Liver (tissue), 3 donors: ENCODE data around the gene CD244.

Experiments used
- CTCF ChIP-seq: fragments of 150-350 bp; IDR thresholded peaks from 2 replicates; pipeline ENCODE4 v1.5.1; 2017; ENCODE audit warnings: improper control_type of control experiment, low read depth, low read length; ENCODE audit not compliant: missing input control
- JUND ChIP-seq, 2 donors: IDR thresholded peaks; 2 replicates each; pipeline ENCODE4 v1.6.1; 2016; ENCODE audit warnings: antibody characterized with exemption in 2 of 2
- TAF1 ChIP-seq: conservative IDR thresholded peaks from 2 replicates; pipeline ENCODE4 v1.6.1; 2016; ENCODE audit warnings: antibody characterized with exemption, mild to moderate bottlenecking
- donor health status: healthy.
- donor health status: healthy.

GRCh38 chr1:160874935-160875334, 12.2 kb upstream of the CD244 start:
- TF ChIP-seq CTCF (no peak), TAF1 (no peak), JUND (IDR thresholded peaks at IDR 0.05) (no peak)
